Esophagus muscularis mucosa (tissue), 4 donors: ENCODE data around the gene NOSTRIN.

ENCODE experiments used
- CTCF ChIP-seq, 3 experiments: fragments of 200-600 bp in 2 of 3; fragments of 450-650 bp in 1 of 3; sonication (generic) in 2 of 3; IDR thresholded peaks; one replicate each; pipeline ENCODE4 v1.5.1; 2017 to 2019; ENCODE audit warnings: antibody characterized with exemption in 3 of 3, mild to moderate bottlenecking in 2 of 3, moderate library complexity in 1 of 3
- EP300 ChIP-seq: sonication (generic); formaldehyde crosslinking; IDR thresholded peaks from one replicate; pipeline ENCODE4 v1.6.1; 2017; ENCODE audit warnings: antibody characterized with exemption
- POLR2A ChIP-seq: fragments of 450-650 bp; IDR thresholded peaks from one replicate; pipeline ENCODE4 v1.6.1; 2017; ENCODE audit warnings: antibody characterized with exemption, moderate library complexity, mild to moderate bottlenecking, low read depth
- POLR2AphosphoS5 ChIP-seq, 2 donors: sonication (generic); formaldehyde crosslinking; IDR thresholded peaks; one replicate each; pipeline ENCODE4 v1.6.1; 2017; ENCODE audit warnings: antibody characterized with exemption in 2 of 2

- TF ChIP-seq POLR2AphosphoS5 (IDR thresholded peaks at IDR 0.05) (no peak), CTCF (IDR thresholded peaks at IDR 0.05) (no peak), POLR2A (no peak), EP300 (no peak)
These were observed 22.7 kb downstream of the NOSTRIN start for GRCh38 chr2:168825126-168825525.
